CD14-positive monocyte (primary cell): Measurements from ENCODE around the gene ACTR2. TPM values are rescaled to one million over a fixed set of nuclear protein-coding genes. Genes with fewer than 3 reads are reported as not detected.

Source experiments
- DNase-seq, 3 donors: peaks; one replicate each; pipeline ENCODE4 v3.0.0-alpha.2; 2011 to 2022
- H2AFZ ChIP-seq: 2 replicates; pipeline ENCODE4 v1.6.0; 2012; ENCODE audit warnings: mild to moderate bottlenecking, low read depth, low read length, inconsistent platforms; ENCODE audit not compliant: insufficient read depth, poor library complexity, severe bottlenecking
- H3K27ac ChIP-seq, 2 donors: 1 replicate in 1 of 2; 2 replicates in 1 of 2; pipeline ENCODE4 v1.5.1; 2012 to 2013; ENCODE audit warnings: low read length in 2 of 2, control low read depth in 1 of 2, inconsistent platforms in 1 of 2, low read depth in 1 of 2, mild to moderate bottlenecking in 1 of 2
- H3K27me3 ChIP-seq, 2 donors: one replicate each; pipeline versions ENCODE4 v1.6.0 to v1.6.1; 2011 to 2013; ENCODE audit warnings: low read length in 2 of 2; ENCODE audit not compliant: control insufficient read depth in 2 of 2, insufficient read depth in 2 of 2
- H3K36me3 ChIP-seq, 2 donors: replicated peaks in 1 of 2; 1 replicate in 1 of 2; 2 replicates in 1 of 2; pipeline versions ENCODE4 v1.5.1 to v1.6.1; 2012 to 2013; ENCODE audit warnings: low read length in 2 of 2, control low read depth in 1 of 2, inconsistent platforms in 1 of 2, mild to moderate bottlenecking in 1 of 2; ENCODE audit not compliant: insufficient read depth in 2 of 2, control insufficient read depth in 1 of 2
- H3K4me1 ChIP-seq, 2 donors: 1 replicate in 1 of 2; 2 replicates in 1 of 2; pipeline versions ENCODE4 v1.5.1 to v1.6.1; 2012 to 2013; ENCODE audit warnings: low read length in 2 of 2, control low read depth in 1 of 2, inconsistent platforms in 1 of 2, mild to moderate bottlenecking in 1 of 2, moderate library complexity in 1 of 2; ENCODE audit not compliant: insufficient read depth in 2 of 2, control insufficient read depth in 1 of 2
- H3K4me2 ChIP-seq: replicated peaks from 2 replicates; pipeline ENCODE3; 2012; ENCODE audit warnings: low read length, moderate library complexity, mild to moderate bottlenecking; ENCODE audit not compliant: poor library complexity, severe bottlenecking; ENCODE audit errors: extremely low read depth
- H3K4me3 ChIP-seq, 3 experiments: fragments of 200-600 bp in 1 of 3; sonication (generic) in 1 of 3; replicated peaks in 1 of 3; 1 replicate in 2 of 3; 2 replicates in 1 of 3; pipeline ENCODE4 v1.5.1; 2011 to 2013; ENCODE audit warnings: low read length in 3 of 3, mild to moderate bottlenecking in 3 of 3, control low read depth in 2 of 3, low read depth in 2 of 3, inconsistent platforms in 1 of 3, moderate library complexity in 1 of 3
- H3K79me2 ChIP-seq: 2 replicates; pipeline ENCODE4 v1.6.0; 2012; ENCODE audit warnings: mild to moderate bottlenecking, control low read depth, inconsistent platforms, low read length, moderate library complexity; ENCODE audit not compliant: insufficient read depth
- H3K9ac ChIP-seq: 2 replicates; pipeline ENCODE4 v1.6.0; 2017; ENCODE audit warnings: low read length, mild to moderate bottlenecking; ENCODE audit not compliant: insufficient read depth, poor library complexity, severe bottlenecking
- H3K9me3 ChIP-seq, 2 donors: replicated peaks in 1 of 2; 1 replicate in 1 of 2; 2 replicates in 1 of 2; pipeline versions ENCODE4 v1.5.1 to v1.6.1; 2012 to 2013; ENCODE audit warnings: low read length in 2 of 2, control low read depth in 1 of 2; ENCODE audit not compliant: control insufficient read depth in 1 of 2, insufficient read depth in 1 of 2
- H4K20me1 ChIP-seq: 2 replicates; pipeline ENCODE4 v1.6.0; 2012; ENCODE audit warnings: mild to moderate bottlenecking, low read length, control low read depth, moderate library complexity; ENCODE audit not compliant: insufficient read depth
- H3K27ac Mint-ChIP-seq, 7 donors: one replicate each; pipeline ENCODE4 v1.8.0; 2020; ENCODE audit warnings: mild to moderate bottlenecking in 7 of 7, mixed read lengths in 7 of 7, moderate library complexity in 6 of 7, inconsistent platforms in 2 of 7
- H3K27me3 Mint-ChIP-seq, 3 donors: one replicate each; pipeline ENCODE4 v1.8.0; 2021 to 2022; ENCODE audit warnings: low read depth in 3 of 3, mild to moderate bottlenecking in 3 of 3, mixed read lengths in 3 of 3, moderate library complexity in 3 of 3, inconsistent platforms in 1 of 3
- H3K36me3 Mint-ChIP-seq, 2 donors: one replicate each; pipeline ENCODE4 v1.8.0; 2020; ENCODE audit warnings: mixed read lengths in 2 of 2, inconsistent platforms in 1 of 2, mild to moderate bottlenecking in 1 of 2
- H3K4me1 Mint-ChIP-seq: one replicate; pipeline ENCODE4 v1.8.0; 2020; ENCODE audit warnings: mild to moderate bottlenecking, mixed read lengths
- H3K4me3 Mint-ChIP-seq, 2 donors: one replicate each; pipeline ENCODE4 v1.8.0; 2020; ENCODE audit warnings: mild to moderate bottlenecking in 2 of 2, mixed read lengths in 2 of 2, moderate library complexity in 1 of 2
- H3K9me3 Mint-ChIP-seq, 7 donors: one replicate each; pipeline ENCODE4 v1.8.0; 2020 to 2022; ENCODE audit warnings: mixed read lengths in 7 of 7, mild to moderate bottlenecking in 6 of 7, moderate library complexity in 6 of 7, inconsistent platforms in 2 of 7
- CTCF ChIP-seq: fragments of 200-600 bp; IDR thresholded peaks from one replicate; pipeline ENCODE4 v1.8.0; 2022; ENCODE audit warnings: antibody characterized with exemption, mild to moderate bottlenecking
- WGBS: methylation state at CpG from one replicate; pipeline ENCODE4 v1.1.5; 2013; ENCODE audit warnings: missing lambda C conversion rate; ENCODE audit not compliant: insufficient coverage; 5-methylcytosine and 5-hydroxymethylcytosine counted together
- intact Hi-C, 2 donors: fragments of 100-400 bp; cut with micrococcal nuclease; formaldehyde crosslinking; loops; one replicate each; pipeline versions ENCODE4 v1.15.0 to v1.15.1; 2023
- polyA plus RNA-seq, 3 donors: library from polyadenylated mRNA; depleted of rRNA in 1 of 3; unstranded in 2 of 3; stranded (reverse) in 1 of 3; fragments of 300-500 nt in 2 of 3; fragments of >200 nt in 1 of 3; fragmentation: Illumina TruSeq in 2 of 3; gene quantifications; 1 replicate in 2 of 3; 2 replicates in 1 of 3; pipeline ENCODE4 v1.2.3, GENCODE V29; 2012 to 2021

The ACTR2 gene
- polyA plus RNA-seq, 3 donors: 88.7 to 560 (median 342) TPM

GRCh38 chr2:65252640-65253039 is 25.0 kb downstream of the ACTR2 start:
- Mint-ChIP-seq H3K4me3 (no peak overlapping the region), H3K27ac (peak overlapping the region in 2 of 7 donors; percentile 57 to 67), H3K27me3 (peaks cover 0 to 1% (median 0%) of the 10 kb centered on the region in 3 donors), H3K9me3 (no peaks in the 10 kb centered on the region), H3K4me1 (peaks cover 4% of the 10 kb centered on the region), H3K36me3 (peaks cover 61 to 82% of the 10 kb centered on the region in 2 donors)
- Histone ChIP-seq H3K4me3 (no peak overlapping the region), H3K9ac (no peak overlapping the region), H3K36me3 (peaks cover 67 to 86% of the 10 kb centered on the region in 2 donors), H3K4me1 (no peaks in the 10 kb centered on the region), H3K9me3 (no peaks in the 10 kb centered on the region), H4K20me1 (peaks cover 99% of the 10 kb centered on the region), H3K27me3 (no peaks in the 10 kb centered on the region), H3K27ac (no peak overlapping the region), H3K79me2 (peaks cover 96% of the 10 kb centered on the region), H3K4me2 (no peak overlapping the region), H2AFZ (no peak overlapping the region)
- intact Hi-C loops: no loop called here
- no peak for TF ChIP-seq CTCF
- DNase-seq: no peak

GRCh38 chr2:65255356-65255755 is 27.7 kb downstream of the ACTR2 start:
- peaks cover 99% of the 10 kb centered on the region for H4K20me1 ChIP-seq
- DNase-seq: no peak
- H3K36me3 ChIP-seq: peaks cover 76 to 88% of the 10 kb centered on the region in 2 donors
- no peak overlapping the region for H3K9ac ChIP-seq
- H3K27me3 ChIP-seq: no peaks in the 10 kb centered on the region
- H3K4me2 ChIP-seq: no peak overlapping the region
- Mint-ChIP-seq H3K27ac (peak overlapping the region in 3 of 7 donors; percentile 37 to 50 (median 43)), H3K36me3 (peaks cover 68 to 85% of the 10 kb centered on the region in 2 donors), H3K9me3 (no peaks in the 10 kb centered on the region), H3K27me3 (no peaks in the 10 kb centered on the region), H3K4me3 (no peak overlapping the region), H3K4me1 (peaks cover 2% of the 10 kb centered on the region)
- no peaks in the 10 kb centered on the region for H3K9me3 ChIP-seq
- H2AFZ ChIP-seq: no peak overlapping the region
- 37% methylated on average over 3 of the region's 6 CpGs for WGBS
- no peak for TF ChIP-seq CTCF
- no peak overlapping the region for H3K27ac ChIP-seq
- no peaks in the 10 kb centered on the region for H3K4me1 ChIP-seq
- peaks cover 96% of the 10 kb centered on the region for H3K79me2 ChIP-seq
- intact Hi-C loops: no loop called here
- H3K4me3 ChIP-seq: no peak overlapping the region
